ENCODE measurements around the gene KCNA10. TPM values are rescaled to one million over a fixed set of nuclear protein-coding genes. Genes with fewer than 3 reads are reported as not detected.

The KCNA10 gene
- total RNA-seq, 1 experiment from 2014 or later = not detected

- ChIA-PET RAD21 (ENCODE audit: low non-redundant PET in 1 of 2, low total read pairs in 2 of 2, uncharacterized antibody in 2 of 2, unreplicated experiment in 2 of 2) (no interaction called here), POLR2A (no interaction called here), CTCF (no interaction called here)
- no peak for DNase-seq (ENCODE audit: low read depth, low spot score)
- H3K9ac ChIP-seq (ENCODE audit: low read length) = no peak overlapping the region
- no peak overlapping the region for H3K4me2 ChIP-seq (ENCODE audit: low read length)
- H3K36me3 ChIP-seq (ENCODE audit: control insufficient read depth in 1 of 2, insufficient read depth in 2 of 2, low read length in 2 of 2) = no peaks in the 10 kb centered on the region
- H3K27me3 ChIP-seq (ENCODE audit: insufficient read depth, low read length) = peaks cover 42% of the 10 kb centered on the region
- no peak for TF ChIP-seq POLR2A (IDR thresholded peaks at IDR 0.05; ENCODE audit: borderline replicate concordance, extremely low read depth, insufficient read depth, insufficient read length)
- TF ChIP-seq POLR2AphosphoS5 (IDR thresholded peaks at IDR 0.05; ENCODE audit: low read depth, low read length) = no peak
- TF ChIP-seq SIN3A (IDR thresholded peaks at IDR 0.05; ENCODE audit: low read depth) = no peak
- TF ChIP-seq, protein P1, sequence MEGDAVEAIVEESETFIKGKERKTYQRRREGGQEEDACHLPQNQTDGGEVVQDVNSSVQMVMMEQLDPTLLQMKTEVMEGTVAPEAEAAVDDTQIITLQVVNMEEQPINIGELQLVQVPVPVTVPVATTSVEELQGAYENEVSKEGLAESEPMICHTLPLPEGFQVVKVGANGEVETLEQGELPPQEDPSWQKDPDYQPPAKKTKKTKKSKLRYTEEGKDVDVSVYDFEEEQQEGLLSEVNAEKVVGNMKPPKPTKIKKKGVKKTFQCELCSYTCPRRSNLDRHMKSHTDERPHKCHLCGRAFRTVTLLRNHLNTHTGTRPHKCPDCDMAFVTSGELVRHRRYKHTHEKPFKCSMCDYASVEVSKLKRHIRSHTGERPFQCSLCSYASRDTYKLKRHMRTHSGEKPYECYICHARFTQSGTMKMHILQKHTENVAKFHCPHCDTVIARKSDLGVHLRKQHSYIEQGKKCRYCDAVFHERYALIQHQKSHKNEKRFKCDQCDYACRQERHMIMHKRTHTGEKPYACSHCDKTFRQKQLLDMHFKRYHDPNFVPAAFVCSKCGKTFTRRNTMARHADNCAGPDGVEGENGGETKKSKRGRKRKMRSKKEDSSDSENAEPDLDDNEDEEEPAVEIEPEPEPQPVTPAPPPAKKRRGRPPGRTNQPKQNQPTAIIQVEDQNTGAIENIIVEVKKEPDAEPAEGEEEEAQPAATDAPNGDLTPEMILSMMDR (IDR thresholded peaks at IDR 0.05 in 2 of 3, conservative IDR thresholded peaks at IDR 0.05 in 1 of 3; ENCODE audit: borderline replicate concordance in 1 of 3, insufficient read depth in 1 of 3, low read depth in 2 of 3, low read length in 2 of 3) = no peak
- TF ChIP-seq ELF1 (IDR thresholded peaks at IDR 0.05; ENCODE audit: borderline replicate concordance, low read depth) = no peak
- TF ChIP-seq RAD21 (IDR thresholded peaks at IDR 0.05; ENCODE audit: low read depth) = no peak
- TF ChIP-seq REST (IDR thresholded peaks at IDR 0.05; ENCODE audit: low read depth) = no peak
- no peak for TF ChIP-seq CEBPB (IDR thresholded peaks at IDR 0.05; ENCODE audit: low read depth)
- TF ChIP-seq EZH2phosphoT487 (IDR thresholded peaks at IDR 0.05; ENCODE audit: borderline replicate concordance) = no peak
- TF ChIP-seq SRF (IDR thresholded peaks at IDR 0.05; ENCODE audit: low read depth) = no peak
- TF ChIP-seq, protein P2, sequence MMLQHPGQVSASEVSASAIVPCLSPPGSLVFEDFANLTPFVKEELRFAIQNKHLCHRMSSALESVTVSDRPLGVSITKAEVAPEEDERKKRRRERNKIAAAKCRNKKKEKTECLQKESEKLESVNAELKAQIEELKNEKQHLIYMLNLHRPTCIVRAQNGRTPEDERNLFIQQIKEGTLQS (IDR thresholded peaks at IDR 0.05) = no peak
- TF ChIP-seq ZNF274 (IDR thresholded peaks at IDR 0.05; ENCODE audit: low read depth, low read length) = no peak
- no peak for TF ChIP-seq ZFX (IDR thresholded peaks at IDR 0.05)
- no peak for TF ChIP-seq FOSL1 (IDR thresholded peaks at IDR 0.05; ENCODE audit: low read depth)
- no peak for TF ChIP-seq TCF7L2 (IDR thresholded peaks at IDR 0.05; ENCODE audit: borderline replicate concordance, extremely low read depth, insufficient read depth, insufficient read length)
- no peak for TF ChIP-seq YY1 (IDR thresholded peaks at IDR 0.05; ENCODE audit: extremely low read depth, insufficient replicate concordance, low read depth, low read length)
- TF ChIP-seq, protein P3, sequence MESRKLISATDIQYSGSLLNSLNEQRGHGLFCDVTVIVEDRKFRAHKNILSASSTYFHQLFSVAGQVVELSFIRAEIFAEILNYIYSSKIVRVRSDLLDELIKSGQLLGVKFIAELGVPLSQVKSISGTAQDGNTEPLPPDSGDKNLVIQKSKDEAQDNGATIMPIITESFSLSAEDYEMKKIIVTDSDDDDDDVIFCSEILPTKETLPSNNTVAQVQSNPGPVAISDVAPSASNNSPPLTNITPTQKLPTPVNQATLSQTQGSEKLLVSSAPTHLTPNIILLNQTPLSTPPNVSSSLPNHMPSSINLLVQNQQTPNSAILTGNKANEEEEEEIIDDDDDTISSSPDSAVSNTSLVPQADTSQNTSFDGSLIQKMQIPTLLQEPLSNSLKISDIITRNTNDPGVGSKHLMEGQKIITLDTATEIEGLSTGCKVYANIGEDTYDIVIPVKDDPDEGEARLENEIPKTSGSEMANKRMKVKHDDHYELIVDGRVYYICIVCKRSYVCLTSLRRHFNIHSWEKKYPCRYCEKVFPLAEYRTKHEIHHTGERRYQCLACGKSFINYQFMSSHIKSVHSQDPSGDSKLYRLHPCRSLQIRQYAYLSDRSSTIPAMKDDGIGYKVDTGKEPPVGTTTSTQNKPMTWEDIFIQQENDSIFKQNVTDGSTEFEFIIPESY (IDR thresholded peaks at IDR 0.05; ENCODE audit: extremely low read depth, insufficient replicate concordance, low read length) = no peak
- TF ChIP-seq CBX3 (IDR thresholded peaks at IDR 0.05; ENCODE audit: low read depth) = no peak
- TF ChIP-seq MAX (IDR thresholded peaks at IDR 0.05) = no peak
- no peak for TF ChIP-seq EGR1 (IDR thresholded peaks at IDR 0.05; ENCODE audit: low read depth)
- ATAC-seq = no peak
- no peaks in the 10 kb centered on the region for H3K79me2 ChIP-seq (ENCODE audit: insufficient read depth, low read length)
- H2AFZ ChIP-seq (ENCODE audit: low read depth, low read length, poor library complexity, severe bottlenecking) = no peak overlapping the region
- H4K20me1 ChIP-seq (ENCODE audit: insufficient read depth) = no peaks in the 10 kb centered on the region
- no peaks in the 10 kb centered on the region for H3K4me1 ChIP-seq (ENCODE audit: control insufficient read depth in 1 of 2, insufficient read depth in 2 of 2, low read length in 2 of 2)
- intact Hi-C loops (cut with micrococcal nuclease) = no loop called here
- no peaks in the 10 kb centered on the region for H3K9me2 ChIP-seq (ENCODE audit: insufficient read depth)
- H3K27ac ChIP-seq (ENCODE audit: low read depth, low read length) = no peak overlapping the region
- H3K9me3 ChIP-seq (ENCODE audit: control insufficient read depth in 1 of 2, insufficient read depth in 1 of 2, low read depth in 1 of 2, low read length in 2 of 2) = no peaks in the 10 kb centered on the region
- no peak overlapping the region for H3K4me3 ChIP-seq (replicated peaks in 1 of 2; ENCODE audit: low read depth in 1 of 2, low read length in 2 of 2)
- BruUV-seq (replicated peaks) = no TSS peak
Measured at GRCh38 chr1:110551278-110551809, 32.4 kb upstream of the KCNA10 start.
